K562 treated with DMSO at 1 percent for 48 hours (cell line): ENCODE measurements around the gene RARRES2. TPM values are rescaled to one million over a fixed set of nuclear protein-coding genes. Genes with fewer than 3 reads are reported as not detected.

Source experiments
- total RNA-seq: library from RNA; unstranded; fragments of 300-600 nt; gene quantifications from 2 replicates; pipeline ENCODE4 v1.2.3, GENCODE V29; 2022; ENCODE audit warnings: low replicate concordance; ENCODE audit errors: extremely low read depth

The RARRES2 gene
- total RNA-seq = not detected in 2 replicates

GRCh38 chr7:150341263-150342120, at the start of gene RARRES2:
TSS of gene RARRES2 (minus strand) at chr7:150341629. CDS start at chr7:150340609, 1,020 bp downstream.

GRCh38 chr7:150378853-150379440, 37.5 kb upstream of the RARRES2 start, which contains the start of gene ZNF775:
TSS of gene ZNF775 (plus strand) at chr7:150379330. CDS start at chr7:150388471, 9,141 bp downstream.

GRCh38 chr7:150368096-150368883, 26.9 kb upstream of the RARRES2 start, which contains the start of gene REPIN1:
TSS of gene REPIN1 (plus strand) at chr7:150368822. CDS start at chr7:150369712, 890 bp downstream.

GRCh38 chr7:150322833-150323681, 18.4 kb downstream of the RARRES2 start, which contains the start of the genes ACTR3C and LRRC61:
TSS of gene ACTR3C (minus strand) at chr7:150323545. CDS start at chr7:150295296, 28,249 bp downstream.
TSS of gene LRRC61 (plus strand) at chr7:150323355. CDS start at chr7:150336862, 13,507 bp downstream.

Other genes with a start within 250 kb of the RARRES2 start
- not detected in 2 replicates for gene LRRC61, start 18.3 kb downstream of the RARRES2 start, total RNA-seq
- gene ACTR3C, start 18.1 kb downstream of the RARRES2 start, total RNA-seq = not detected in 2 replicates
- 669 TPM in 1 of 2 replicates, not detected in the other for gene REPIN1, start 27.2 kb upstream of the RARRES2 start, total RNA-seq
- not detected in 2 replicates for gene ZNF775, start 37.7 kb upstream of the RARRES2 start, total RNA-seq
- not detected in 2 replicates for gene GIMAP8, start 109.0 kb upstream of the RARRES2 start, total RNA-seq
- gene GIMAP7, start 173.2 kb upstream of the RARRES2 start, total RNA-seq = not detected in 2 replicates
- not detected in 2 replicates for gene GIMAP4, start 225.8 kb upstream of the RARRES2 start, total RNA-seq